Skeletal muscle satellite cell (primary cell): Measurements from ENCODE around the gene LEPROT. TPM values are rescaled to one million over a fixed set of nuclear protein-coding genes. Genes with fewer than 3 reads are reported as not detected.
"Not testable (repeated sequence)": the region's sequence is repeated elsewhere in the genome, so short reads cannot be mapped to it uniquely, and the experiment has no call there.

ENCODE experiments used
- H3K27me3 ChIP-seq: 2 replicates; pipeline ENCODE4 v1.7.0; 2013; ENCODE audit warnings: low read length; ENCODE audit not compliant: control insufficient read depth, insufficient read depth
- H3K36me3 ChIP-seq: 2 replicates; pipeline ENCODE4 v1.7.0; 2013; ENCODE audit warnings: mild to moderate bottlenecking, control low read depth, low read length; ENCODE audit not compliant: insufficient read depth
- H3K4me1 ChIP-seq: 2 replicates; pipeline ENCODE4 v1.7.0; 2013; ENCODE audit warnings: low read length; ENCODE audit not compliant: control insufficient read depth, insufficient read depth
- H3K4me2 ChIP-seq: 2 replicates; pipeline ENCODE4 v1.7.0; 2013; ENCODE audit warnings: mild to moderate bottlenecking, low read length
- H3K4me3 ChIP-seq: 2 replicates; pipeline ENCODE4 v1.7.0; 2013; ENCODE audit warnings: low read length
- H3K9ac ChIP-seq: 2 replicates; pipeline ENCODE4 v1.7.0; 2013; ENCODE audit warnings: mild to moderate bottlenecking, low read depth, low read length, moderate library complexity
- H3K9me3 ChIP-seq: replicated peaks from 2 replicates; pipeline ENCODE4 v1.7.0; 2013; ENCODE audit warnings: mild to moderate bottlenecking, control low read depth, low read length
- total RNA-seq: library from RNA; depleted of rRNA; stranded (reverse); fragments of >200 nt; gene quantifications from 2 replicates; pipeline ENCODE4 v1.2.3, GENCODE V29; 2012; rRNA removed

LEPROT gene, protein sequence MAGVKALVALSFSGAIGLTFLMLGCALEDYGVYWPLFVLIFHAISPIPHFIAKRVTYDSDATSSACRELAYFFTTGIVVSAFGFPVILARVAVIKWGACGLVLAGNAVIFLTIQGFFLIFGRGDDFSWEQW
- 34.7 and 43.9 TPM in 2 replicates for total RNA-seq

DNA sequence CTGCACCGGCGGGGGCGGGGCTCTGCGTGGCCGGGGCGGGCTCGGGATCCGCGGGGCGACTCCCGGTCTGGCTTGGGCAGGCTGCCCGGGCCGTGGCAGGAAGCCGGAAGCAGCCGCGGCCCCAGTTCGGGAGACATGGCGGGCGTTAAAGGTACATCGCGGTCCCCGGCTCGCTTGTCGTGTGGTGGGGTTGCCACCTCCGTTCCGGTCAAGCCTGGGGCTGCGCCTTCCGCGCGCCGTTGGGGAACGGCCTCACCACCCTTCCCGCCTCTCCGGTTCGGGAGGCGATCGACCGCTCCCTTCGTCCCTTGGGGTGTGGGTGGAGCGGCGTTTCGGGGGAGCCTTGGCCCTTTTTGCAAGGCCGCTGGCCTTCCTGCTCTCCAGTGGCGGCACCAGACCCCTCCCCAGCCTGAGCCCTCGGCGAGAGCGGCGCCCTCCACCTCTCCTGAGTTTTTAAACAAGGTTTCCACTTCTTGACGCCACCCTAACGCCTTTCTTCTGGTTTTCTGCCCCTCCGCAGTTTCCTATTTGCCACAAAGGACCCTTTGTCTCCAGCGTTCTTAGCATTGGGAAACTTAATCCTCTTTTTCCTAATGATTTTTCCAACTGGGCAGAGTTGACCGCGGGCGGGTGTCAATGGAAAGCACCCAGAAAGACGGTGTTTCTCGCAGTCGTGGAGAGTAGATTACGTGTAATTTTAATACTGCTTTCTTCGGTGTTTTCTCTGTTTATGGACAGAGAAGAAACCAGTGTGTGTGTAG lies at the start of gene LEPROT, which contains the start of gene LEPR:
Gene LEPROT, plus strand, starts transcription at position 79 of the 761 bp plus-strand sequence. Its CDS starts 57 bp downstream, at position 136.
Gene LEPR, plus strand, starts transcription at position 79 of the 761 bp plus-strand sequence. CDS start 144,898 bp downstream, outside the sequence.
- peaks cover 55% of the 10 kb centered on the region for H3K4me1 ChIP-seq
- H3K4me3 ChIP-seq = peak within 1 kb of the TSS; percentile 81
- H3K4me2 ChIP-seq = peak within 1 kb of the TSS; percentile 96
- no peaks in the 10 kb centered on the region for H3K9me3 ChIP-seq
- H3K27me3 ChIP-seq = no peaks in the 10 kb centered on the region
- peaks cover 6% of the 10 kb centered on the region for H3K36me3 ChIP-seq
- H3K9ac ChIP-seq = peak within 1 kb of the TSS; percentile 100

DNA sequence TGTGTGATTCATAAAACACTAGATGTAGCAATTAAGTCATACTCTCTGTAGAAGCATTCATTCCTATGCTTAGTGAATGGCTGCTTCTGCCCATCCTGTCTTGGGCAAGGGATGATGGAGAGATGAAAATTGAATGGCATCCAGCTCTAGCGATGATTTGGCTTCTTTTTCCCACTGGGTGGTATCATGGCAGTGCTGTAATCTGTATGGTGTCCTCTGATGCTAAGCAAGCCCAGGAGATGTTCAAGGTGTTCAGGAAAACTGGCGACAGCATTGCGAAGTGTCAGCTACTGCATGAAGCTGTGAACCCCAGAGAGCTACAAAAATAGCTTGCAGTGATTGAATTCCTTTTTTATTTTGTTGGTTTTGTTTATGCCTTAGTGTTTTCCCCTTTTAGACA lies 48.9 kb upstream of the LEPROT start:
- no peaks in the 10 kb centered on the region for H3K9me3 ChIP-seq
- H3K27me3 ChIP-seq = no peaks in the 10 kb centered on the region
- H3K4me3 ChIP-seq = no peak overlapping the region
- no peak overlapping the region for H3K9ac ChIP-seq
- peaks cover 11% of the 10 kb centered on the region for H3K4me1 ChIP-seq
- H3K4me2 ChIP-seq = no peak overlapping the region
- peaks cover 4% of the 10 kb centered on the region for H3K36me3 ChIP-seq

DNA sequence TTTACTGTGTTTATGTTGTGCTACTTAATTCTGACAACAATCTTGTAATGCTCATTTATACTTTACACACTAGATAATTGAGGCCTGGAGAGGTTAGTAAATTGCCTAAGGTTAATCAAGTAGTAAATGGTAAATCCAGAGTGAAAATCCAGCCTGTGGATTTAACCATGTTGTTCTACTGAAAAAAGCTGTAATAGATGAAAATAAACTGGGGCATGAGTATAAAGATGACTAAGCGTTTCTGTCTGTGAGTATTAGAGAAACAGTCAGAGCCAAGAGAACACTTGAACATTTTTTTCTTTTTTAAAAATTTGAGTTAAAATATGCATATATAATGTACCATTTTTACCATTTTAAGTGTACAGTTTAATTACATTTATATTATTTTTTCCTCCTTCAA lies 47.9 kb upstream of the LEPROT start:
- no peaks in the 10 kb centered on the region for H3K27me3 ChIP-seq
- H3K4me3 ChIP-seq = no peak overlapping the region
- no peaks in the 10 kb centered on the region for H3K36me3 ChIP-seq

DNA sequence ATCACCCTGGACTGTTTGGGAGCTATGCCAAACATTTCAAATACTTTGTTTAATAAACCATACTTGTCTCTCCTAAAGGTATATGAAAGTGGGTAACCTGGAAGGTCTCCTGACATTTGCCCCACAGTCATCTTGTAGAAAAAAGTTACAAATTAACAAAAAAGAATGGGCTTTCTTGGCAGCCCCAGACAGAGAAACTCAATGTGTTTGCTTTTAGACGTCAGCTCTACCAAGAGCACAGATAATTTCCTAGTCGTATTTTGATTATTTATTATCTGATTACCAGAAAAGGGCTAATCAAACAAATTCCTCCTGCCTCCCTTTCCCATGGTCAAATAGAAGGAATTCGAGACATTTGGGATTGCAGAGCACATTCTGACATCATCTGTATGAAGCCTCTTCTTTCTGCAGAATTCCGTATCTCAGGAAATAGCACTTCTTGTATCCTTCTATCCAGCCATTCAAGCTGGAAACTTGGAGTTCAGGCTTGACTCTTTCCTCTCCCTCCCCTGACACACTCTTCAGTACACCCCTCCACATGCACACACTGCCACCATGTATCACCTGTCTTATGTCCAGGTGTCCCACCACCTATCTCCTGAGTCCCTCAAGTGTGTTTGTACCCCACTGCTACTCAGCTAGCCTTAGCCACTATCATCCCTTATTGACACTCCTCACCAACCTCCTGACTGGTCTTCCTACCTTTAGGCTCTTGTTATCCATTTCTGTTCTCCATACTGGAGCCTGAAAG lies 42.8 kb upstream of the LEPROT start:
- Histone ChIP-seq H3K9me3 (no peaks in the 10 kb centered on the region), H3K36me3 (no peaks in the 10 kb centered on the region), H3K4me3 (no peak overlapping the region), H3K4me2 (no peak overlapping the region), H3K27me3 (no peaks in the 10 kb centered on the region), H3K4me1 (peaks cover 7% of the 10 kb centered on the region), H3K9ac (no peak overlapping the region)

More for the DNA sequence above, 47.9 kb upstream of the LEPROT start:
- Histone ChIP-seq H3K9me3 (no peaks in the 10 kb centered on the region), H3K9ac (no peak overlapping the region), H3K4me1 (peaks cover 11% of the 10 kb centered on the region), H3K4me2 (peak overlapping the region; percentile 23)

DNA sequence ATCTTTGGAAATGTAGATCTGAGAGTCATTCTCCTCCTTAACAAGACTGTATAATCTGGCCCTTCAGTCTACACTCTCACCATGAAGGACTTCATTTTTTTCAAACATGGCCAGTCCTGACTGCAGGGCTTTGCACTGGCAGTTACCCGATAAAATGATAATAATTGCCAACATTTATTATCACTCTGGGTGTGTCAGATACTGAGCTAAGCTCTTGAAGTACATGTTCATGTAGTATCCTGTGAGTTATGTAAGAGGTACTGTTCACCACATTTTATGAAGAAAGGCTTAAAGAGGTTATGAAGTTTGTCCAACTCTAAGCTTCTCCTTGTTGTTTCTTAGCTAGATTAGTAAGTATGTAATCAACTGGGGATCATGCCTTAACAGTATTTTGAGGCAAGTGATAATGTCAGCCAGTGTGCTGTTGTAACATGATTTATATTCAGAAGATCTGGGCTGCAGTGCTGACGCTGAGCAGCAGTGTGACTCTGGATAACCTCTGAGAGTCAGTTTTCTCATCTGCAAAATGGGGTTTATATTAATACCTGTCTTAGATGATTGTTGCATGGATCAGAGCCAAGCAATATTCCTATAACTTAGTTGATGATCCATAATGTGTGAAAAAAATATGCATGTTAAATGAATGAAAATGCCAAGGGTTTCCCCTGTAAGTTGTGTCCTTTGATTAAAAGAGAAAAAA lies 42.1 kb upstream of the LEPROT start:
- no peaks in the 10 kb centered on the region for H3K36me3 ChIP-seq
- no peaks in the 10 kb centered on the region for H3K27me3 ChIP-seq
- H3K4me3 ChIP-seq = no peak overlapping the region
- H3K4me2 ChIP-seq = no peak overlapping the region
- H3K9me3 ChIP-seq = no peaks in the 10 kb centered on the region
- no peaks in the 10 kb centered on the region for H3K4me1 ChIP-seq
- no peak overlapping the region for H3K9ac ChIP-seq

DNA sequence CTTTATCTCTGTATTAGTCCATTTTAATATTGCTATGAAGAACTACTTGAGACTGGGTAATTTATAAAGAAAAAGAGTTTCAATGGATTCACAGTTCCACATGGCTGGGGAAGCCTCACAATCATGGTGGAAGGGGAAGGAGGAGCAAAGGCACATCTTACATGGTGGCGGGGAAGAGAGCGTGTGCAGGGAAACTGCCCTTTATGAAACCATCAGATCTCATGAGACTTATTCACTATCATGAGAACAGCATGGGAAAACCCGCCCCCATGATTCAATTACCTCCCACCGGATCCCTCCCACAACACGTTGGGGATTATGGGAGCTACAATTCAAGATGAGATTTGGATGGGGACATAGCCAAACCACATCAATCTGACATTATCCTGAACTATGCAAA lies 36.0 kb upstream of the LEPROT start:
- H3K27me3 ChIP-seq, H3K4me2 ChIP-seq, H3K4me1 ChIP-seq, H3K9ac ChIP-seq, H3K36me3 ChIP-seq, H3K4me3 ChIP-seq, H3K9me3 ChIP-seq: not testable (repeated sequence)

DNA sequence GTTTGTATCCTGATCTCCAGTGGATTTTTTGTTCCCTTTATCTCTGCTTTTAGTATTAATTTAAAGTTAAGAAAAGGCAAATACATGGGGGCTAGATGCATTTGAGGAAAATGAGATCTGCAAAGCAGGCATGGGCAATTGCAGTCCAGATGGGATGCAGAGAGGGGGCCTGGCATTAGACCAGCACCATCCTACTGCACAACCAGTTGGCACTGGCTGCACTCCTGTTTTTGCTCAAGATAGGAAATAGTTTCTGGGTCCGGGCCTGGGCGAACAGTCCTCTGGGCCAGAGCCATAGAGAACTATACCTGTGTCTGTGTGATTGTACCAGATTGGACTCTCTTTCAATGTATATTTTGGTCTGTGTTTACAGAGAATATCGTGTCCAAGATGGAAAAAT lies 34.0 kb upstream of the LEPROT start:
- H3K36me3 ChIP-seq = peaks cover 4% of the 10 kb centered on the region
- no peak overlapping the region for H3K4me3 ChIP-seq

DNA sequence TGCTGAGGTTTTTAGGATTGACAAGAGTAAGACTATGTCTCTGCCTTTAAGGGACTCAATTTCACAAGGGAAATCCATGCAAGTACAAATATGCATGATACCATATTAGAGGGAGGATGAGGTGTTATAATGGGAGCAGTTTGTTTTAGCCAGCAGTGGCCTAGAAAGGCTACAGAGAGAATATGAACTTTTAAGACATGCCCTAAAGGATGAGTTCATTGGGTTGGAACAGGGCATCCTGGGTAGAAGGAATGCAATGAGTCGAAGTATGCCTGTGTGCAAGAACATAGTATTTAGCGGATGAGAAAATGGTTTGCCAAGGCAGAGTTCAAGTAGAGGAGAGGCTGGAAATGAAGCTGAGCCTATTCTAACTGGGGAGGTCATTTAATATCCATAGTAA lies 32.6 kb upstream of the LEPROT start:
- Histone ChIP-seq H3K4me2 (no peak overlapping the region), H3K4me1 (no peaks in the 10 kb centered on the region), H3K27me3 (no peaks in the 10 kb centered on the region), H3K36me3 (peaks cover 4% of the 10 kb centered on the region), H3K4me3 (no peak overlapping the region), H3K9me3 (no peaks in the 10 kb centered on the region), H3K9ac (no peak overlapping the region)

More for the DNA sequence above, 34.0 kb upstream of the LEPROT start:
- Histone ChIP-seq H3K4me2 (no peak overlapping the region), H3K4me1 (no peaks in the 10 kb centered on the region), H3K9ac (no peak overlapping the region), H3K9me3 (no peaks in the 10 kb centered on the region), H3K27me3 (no peaks in the 10 kb centered on the region)

DNA sequence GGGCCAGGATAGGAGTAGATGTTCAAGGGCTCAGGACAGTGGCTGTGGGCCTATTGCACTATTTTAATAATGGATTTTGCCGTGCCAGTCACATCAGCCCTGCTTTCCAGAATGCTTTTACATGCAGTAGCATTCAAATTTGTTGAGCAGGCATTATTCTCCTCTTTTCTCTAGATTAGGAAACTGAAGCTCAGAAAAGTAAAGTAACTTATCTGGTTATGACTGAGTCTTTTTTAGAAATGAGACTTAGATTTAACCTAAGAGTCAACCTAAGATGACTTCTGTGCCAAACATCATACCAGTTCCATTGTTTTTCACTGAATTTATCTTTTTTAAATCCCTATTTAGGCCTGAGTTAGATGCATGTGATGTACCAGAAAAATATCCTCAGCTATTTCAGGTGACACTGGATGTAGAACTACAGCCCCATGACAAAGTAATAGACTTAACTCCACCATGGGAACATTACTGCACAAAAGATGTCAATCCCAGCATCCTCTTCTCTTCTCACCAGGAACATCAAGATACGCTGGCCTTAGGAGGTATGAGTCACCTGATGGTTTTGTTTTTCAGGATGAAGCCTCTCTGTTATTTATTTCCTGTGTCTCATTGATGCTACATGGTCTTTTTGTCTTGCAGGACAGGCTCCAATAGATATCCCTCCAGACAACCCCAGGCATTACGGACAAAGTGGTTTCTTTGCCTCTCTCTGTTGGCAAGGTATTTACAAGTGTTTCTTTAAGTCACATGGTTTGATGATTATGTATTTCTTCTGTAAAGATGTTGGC lies 31.4 kb upstream of the LEPROT start:
- no peak overlapping the region for H3K9ac ChIP-seq
- no peak overlapping the region for H3K4me2 ChIP-seq
- no peaks in the 10 kb centered on the region for H3K27me3 ChIP-seq
- H3K4me3 ChIP-seq = no peak overlapping the region
- H3K4me1 ChIP-seq = peaks cover 7% of the 10 kb centered on the region
- H3K9me3 ChIP-seq = no peaks in the 10 kb centered on the region
- H3K36me3 ChIP-seq = peaks cover 4% of the 10 kb centered on the region

DNA sequence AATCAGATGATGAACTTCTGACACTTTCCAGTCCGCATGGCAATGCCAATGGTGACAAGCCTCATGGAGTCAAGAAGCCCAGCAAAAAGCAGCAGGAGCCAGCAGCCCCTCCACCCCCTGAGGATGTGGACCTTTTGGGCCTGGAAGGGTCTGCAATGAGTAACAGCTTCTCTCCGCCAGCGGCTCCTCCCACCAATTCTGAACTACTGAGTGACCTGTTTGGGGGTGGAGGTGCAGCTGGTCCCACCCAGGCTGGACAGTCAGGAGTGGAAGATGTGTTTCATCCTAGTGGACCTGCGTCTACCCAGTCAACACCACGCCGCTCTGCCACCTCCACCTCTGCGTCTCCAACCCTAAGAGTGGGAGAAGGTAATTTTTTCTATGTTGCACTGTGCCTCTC lies 28.0 kb upstream of the LEPROT start:
- Histone ChIP-seq H3K36me3 (peaks cover 4% of the 10 kb centered on the region), H3K4me2 (no peak overlapping the region), H3K9ac (no peak overlapping the region), H3K27me3 (no peaks in the 10 kb centered on the region), H3K4me1 (peaks cover 7% of the 10 kb centered on the region), H3K4me3 (no peak overlapping the region), H3K9me3 (no peaks in the 10 kb centered on the region)
